Measurements from ENCODE around the gene SGSM1. TPM values are rescaled to one million over a fixed set of nuclear protein-coding genes. Genes with fewer than 3 reads are reported as not detected.

Gene SGSM1
- total and polyA plus RNA-seq, 2 donors (not counting 1 experiment from before 2014, with no cell fraction given), result not detected

GRCh38 chr22:24875862-24876506, 70.0 kb downstream of the SGSM1 start:
- no peaks in the 10 kb centered on the region for H3K4me1 ChIP-seq (ENCODE audit: control insufficient read depth, extremely low read depth, insufficient read depth, low read length)
- H3K9ac ChIP-seq (ENCODE audit: insufficient read depth, low read length), result no peak overlapping the region
- H2AFZ ChIP-seq (ENCODE audit: low read length), result no peak overlapping the region
- no peaks in the 10 kb centered on the region for H3K27me3 ChIP-seq (ENCODE audit: control insufficient read depth, insufficient read depth, low read length)
- H3K9me3 ChIP-seq (ENCODE audit: control insufficient read depth, insufficient read depth, low read depth, low read length), result no peaks in the 10 kb centered on the region
- no peak overlapping the region for H3K4me2 ChIP-seq (ENCODE audit: extremely low read depth, insufficient read depth, low read length)
- H4K20me1 ChIP-seq (ENCODE audit: control insufficient read depth, extremely low read depth, insufficient read depth, low read length), result no peaks in the 10 kb centered on the region
- H3K36me3 ChIP-seq (ENCODE audit: control insufficient read depth, insufficient read depth, low read length), result no peaks in the 10 kb centered on the region
- no peak overlapping the region for H3K27ac ChIP-seq (ENCODE audit: insufficient read depth, low read length)
- TF ChIP-seq EZH2 (IDR thresholded peaks at IDR 0.05; ENCODE audit: low read length, missing control alignments) (no peak), CTCF (conservative IDR thresholded peaks at IDR 0.05 in 1 of 2, IDR thresholded peaks at IDR 0.05 in 1 of 2; ENCODE audit: low read depth in 1 of 2, low read length in 2 of 2) (no peak)
- DNase-seq (ENCODE audit: low read depth in 2 of 2), result peak; percentile 3 to 4
- H3K4me3 ChIP-seq (replicated peaks in 1 of 4; ENCODE audit: control extremely low read depth in 1 of 4, insufficient read depth in 1 of 4, low read depth in 3 of 4, low read length in 4 of 4), result no peak overlapping the region
- no peaks in the 10 kb centered on the region for H3K79me2 ChIP-seq (ENCODE audit: control insufficient read depth, insufficient read depth, low read length)

GRCh38 chr22:24876700-24877099, 70.7 kb downstream of the SGSM1 start:
- no peak overlapping the region for H3K27ac ChIP-seq (ENCODE audit: insufficient read depth, low read length)
- H2AFZ ChIP-seq (ENCODE audit: low read length), result no peak overlapping the region
- H3K4me1 ChIP-seq (ENCODE audit: control insufficient read depth, extremely low read depth, insufficient read depth, low read length), result no peaks in the 10 kb centered on the region
- H4K20me1 ChIP-seq (ENCODE audit: control insufficient read depth, extremely low read depth, insufficient read depth, low read length), result no peaks in the 10 kb centered on the region
- H3K27me3 ChIP-seq (ENCODE audit: control insufficient read depth, insufficient read depth, low read length), result no peaks in the 10 kb centered on the region
- H3K4me2 ChIP-seq (ENCODE audit: extremely low read depth, insufficient read depth, low read length), result no peak overlapping the region
- H3K9me3 ChIP-seq (ENCODE audit: control insufficient read depth, insufficient read depth, low read depth, low read length), result no peaks in the 10 kb centered on the region
- no peaks in the 10 kb centered on the region for H3K36me3 ChIP-seq (ENCODE audit: control insufficient read depth, insufficient read depth, low read length)
- no peak for DNase-seq (ENCODE audit: low read depth in 2 of 2)
- H3K79me2 ChIP-seq (ENCODE audit: control insufficient read depth, insufficient read depth, low read length), result no peaks in the 10 kb centered on the region
- H3K4me3 ChIP-seq (replicated peaks in 1 of 4; ENCODE audit: control extremely low read depth in 1 of 4, insufficient read depth in 1 of 4, low read depth in 3 of 4, low read length in 4 of 4), result no peak overlapping the region
- TF ChIP-seq EZH2 (IDR thresholded peaks at IDR 0.05; ENCODE audit: low read length, missing control alignments) (no peak), CTCF (conservative IDR thresholded peaks at IDR 0.05 in 1 of 2, IDR thresholded peaks at IDR 0.05 in 1 of 2; ENCODE audit: low read depth in 1 of 2, low read length in 2 of 2) (no peak)
- no peak overlapping the region for H3K9ac ChIP-seq (ENCODE audit: insufficient read depth, low read length)

DNA sequence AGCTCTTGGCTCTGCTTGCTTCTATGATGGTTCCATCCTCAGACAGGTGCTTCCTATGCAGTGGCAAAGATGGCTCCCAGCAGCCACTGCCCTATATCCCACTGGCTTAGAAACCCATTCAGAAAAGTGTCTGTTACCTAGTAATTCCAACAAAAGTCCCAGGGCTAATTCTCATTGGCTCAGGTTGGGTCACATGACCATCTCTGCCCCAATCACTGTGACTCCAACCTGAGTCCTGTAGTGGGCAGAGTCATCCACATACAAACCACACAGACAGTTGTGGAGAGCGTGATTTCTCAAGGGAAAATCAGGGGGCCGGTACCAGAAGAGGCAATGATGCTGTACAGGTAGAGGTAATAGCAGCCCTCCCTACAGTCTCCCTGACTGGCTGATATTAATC, 73.0 kb downstream of the SGSM1 start:
- H3K9me3 ChIP-seq (ENCODE audit: control insufficient read depth, insufficient read depth, low read depth, low read length), result no peaks in the 10 kb centered on the region
- no peaks in the 10 kb centered on the region for H3K36me3 ChIP-seq (ENCODE audit: control insufficient read depth, insufficient read depth, low read length)
- H4K20me1 ChIP-seq (ENCODE audit: control insufficient read depth, extremely low read depth, insufficient read depth, low read length), result no peaks in the 10 kb centered on the region
- H3K79me2 ChIP-seq (ENCODE audit: control insufficient read depth, insufficient read depth, low read length), result no peaks in the 10 kb centered on the region
- no peak overlapping the region for H3K9ac ChIP-seq (ENCODE audit: insufficient read depth, low read length)
- TF ChIP-seq CTCF (conservative IDR thresholded peaks at IDR 0.05 in 1 of 2, IDR thresholded peaks at IDR 0.05 in 1 of 2; ENCODE audit: low read depth in 1 of 2, low read length in 2 of 2) (no peak), EZH2 (IDR thresholded peaks at IDR 0.05; ENCODE audit: low read length, missing control alignments) (no peak)
- H3K27ac ChIP-seq (ENCODE audit: insufficient read depth, low read length), result no peak overlapping the region
- H3K4me1 ChIP-seq (ENCODE audit: control insufficient read depth, extremely low read depth, insufficient read depth, low read length), result no peaks in the 10 kb centered on the region
- no peak overlapping the region for H3K4me2 ChIP-seq (ENCODE audit: extremely low read depth, insufficient read depth, low read length)
- no peak overlapping the region for H3K4me3 ChIP-seq (replicated peaks in 1 of 4; ENCODE audit: control extremely low read depth in 1 of 4, insufficient read depth in 1 of 4, low read depth in 3 of 4, low read length in 4 of 4)
- DNase-seq (ENCODE audit: low read depth in 2 of 2), result no peak
- H2AFZ ChIP-seq (ENCODE audit: low read length), result no peak overlapping the region
- H3K27me3 ChIP-seq (ENCODE audit: control insufficient read depth, insufficient read depth, low read length), result no peaks in the 10 kb centered on the region

All from fibroblast of lung (primary cell).